ENCODE measurements around the gene GREB1.
"Not testable (repeated sequence)": the region's sequence is repeated elsewhere in the genome, so short reads cannot be mapped to it uniquely, and the experiment has no call there.

Gene GREB1

DNA sequence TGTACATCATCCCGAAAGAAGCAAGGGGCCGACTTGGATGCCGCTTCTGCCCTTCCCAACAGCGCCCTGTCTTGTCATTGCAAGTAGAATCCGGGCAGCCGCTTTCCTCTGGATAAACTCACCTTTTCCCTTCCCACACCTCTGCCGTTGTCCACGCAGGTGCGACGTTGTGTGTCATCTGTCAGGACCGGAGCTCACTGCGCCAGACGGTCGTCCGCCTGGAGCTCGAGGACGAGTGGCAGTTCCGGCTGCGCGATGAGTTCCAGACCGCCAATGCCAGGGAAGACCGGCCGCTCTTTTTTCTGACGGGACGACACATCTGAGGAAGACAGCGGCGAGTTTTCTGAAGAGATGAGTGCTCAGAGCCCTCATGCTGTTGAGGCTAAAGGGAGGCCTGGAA is 106.3 kb downstream of the GREB1 start:
- no peak for DNase-seq

DNA sequence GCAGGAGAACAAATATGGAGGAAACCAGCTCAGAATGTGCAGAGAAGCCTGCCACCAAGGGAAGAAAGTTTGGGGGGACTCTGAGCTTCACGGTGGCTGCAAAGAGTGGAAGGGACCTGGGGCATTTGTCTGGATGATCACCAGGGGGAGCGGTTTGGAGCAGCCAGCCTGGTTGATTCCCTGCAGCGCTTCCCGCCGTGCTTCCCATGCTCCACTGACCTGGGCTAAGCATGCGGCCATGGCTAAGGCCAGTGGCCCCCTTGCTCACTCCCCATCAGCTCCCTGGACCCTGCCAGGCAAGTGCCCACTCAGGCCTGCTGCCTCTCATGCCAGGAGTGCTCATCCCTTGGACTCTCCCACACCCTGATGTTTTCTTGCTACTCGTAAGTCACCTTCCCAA is 109.1 kb downstream of the GREB1 start:
- no peak for DNase-seq

DNA sequence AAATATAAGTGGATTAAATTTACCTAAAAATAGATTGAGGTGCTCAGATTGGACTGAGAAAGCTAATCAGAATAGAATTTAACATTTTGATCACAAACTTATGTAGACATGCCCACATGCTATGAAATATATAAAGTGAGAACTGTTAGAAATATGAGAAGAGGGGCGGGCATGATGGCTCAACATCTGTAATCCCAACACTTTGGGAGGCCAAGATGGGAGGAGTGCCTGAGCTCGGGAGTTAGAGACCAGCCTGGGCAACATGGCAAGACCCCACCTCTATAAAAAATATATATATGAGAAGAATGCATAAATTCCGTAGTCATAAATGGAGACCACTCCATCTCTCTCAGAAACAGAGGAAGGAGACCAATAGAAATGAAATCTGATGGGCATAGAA is 110.4 kb downstream of the GREB1 start:
- no peak for DNase-seq

DNA sequence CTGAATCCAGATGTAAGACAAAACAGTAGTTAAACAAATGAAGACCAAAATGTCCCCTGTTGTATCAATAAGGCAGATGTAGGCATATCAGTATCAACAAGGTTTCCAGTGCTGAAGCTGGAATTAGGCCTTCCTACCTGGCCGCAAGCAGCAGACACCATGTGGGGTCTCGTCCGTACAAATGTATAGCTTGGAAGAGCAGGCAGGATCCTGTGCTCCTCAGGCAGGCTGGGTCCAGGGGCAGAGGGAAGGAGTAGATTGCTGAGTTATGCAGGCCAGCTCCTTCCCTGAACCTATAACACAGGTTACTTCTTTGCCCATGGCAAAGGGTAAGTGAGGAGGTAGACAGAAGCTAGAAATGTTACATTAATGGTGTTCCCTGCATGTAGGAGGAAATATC is 112.7 kb downstream of the GREB1 start:
- DNase-seq: no peak

DNA sequence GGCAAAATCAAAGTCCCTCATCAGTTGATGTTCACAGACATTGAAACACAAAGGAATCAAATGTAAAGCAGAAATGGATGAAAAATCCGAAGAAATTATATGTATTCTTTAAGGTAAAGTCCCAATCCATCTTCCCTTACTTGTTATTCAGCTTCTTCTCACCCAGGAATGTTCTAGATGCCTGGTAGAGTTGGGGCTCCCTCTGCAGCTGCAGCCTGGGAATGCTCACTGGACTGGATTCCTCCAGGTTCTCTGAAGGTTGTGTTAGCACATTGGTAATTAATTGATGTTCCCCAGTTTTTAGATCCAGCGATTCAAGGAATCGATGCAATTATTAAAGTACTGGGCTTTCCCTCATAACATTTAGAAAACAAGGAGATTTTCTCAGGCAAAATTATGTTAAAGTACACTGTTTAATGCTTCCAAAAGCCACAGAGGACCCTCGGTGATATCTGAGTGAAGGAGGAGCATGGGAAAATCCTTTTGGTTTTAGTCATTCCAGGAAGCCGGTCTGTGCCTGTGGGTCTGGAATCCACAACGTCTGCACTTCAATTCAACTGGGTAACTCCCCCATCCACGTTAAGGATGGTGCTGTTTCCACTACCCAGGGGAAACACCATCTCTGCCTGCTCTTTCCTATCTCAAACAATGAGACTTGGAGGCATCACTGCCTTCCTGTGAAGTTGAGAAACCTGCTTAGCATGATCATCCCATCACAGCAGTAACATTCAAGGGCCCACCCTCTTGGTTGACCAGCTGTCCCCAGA is 114.2 kb downstream of the GREB1 start:
- DNase-seq: no peak

DNA sequence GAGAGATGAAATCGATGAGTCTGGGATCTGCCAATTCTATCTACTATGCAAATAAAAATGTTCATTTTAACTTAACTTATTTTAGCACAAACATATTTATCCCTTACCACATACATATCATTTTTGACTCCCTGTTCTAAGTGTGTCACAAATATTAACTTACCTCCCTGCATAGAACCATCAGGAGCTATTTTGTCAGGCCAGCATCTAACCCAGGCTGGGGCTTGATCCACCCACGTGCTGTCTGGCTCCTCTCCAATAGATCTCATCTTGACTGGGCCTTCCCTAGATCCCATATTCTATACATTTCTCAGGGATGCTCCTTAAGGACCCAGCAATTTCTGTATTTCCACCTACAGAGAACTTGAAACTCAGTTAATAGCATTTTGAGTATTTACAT is 115.2 kb downstream of the GREB1 start:
- DNase-seq: no peak

DNA sequence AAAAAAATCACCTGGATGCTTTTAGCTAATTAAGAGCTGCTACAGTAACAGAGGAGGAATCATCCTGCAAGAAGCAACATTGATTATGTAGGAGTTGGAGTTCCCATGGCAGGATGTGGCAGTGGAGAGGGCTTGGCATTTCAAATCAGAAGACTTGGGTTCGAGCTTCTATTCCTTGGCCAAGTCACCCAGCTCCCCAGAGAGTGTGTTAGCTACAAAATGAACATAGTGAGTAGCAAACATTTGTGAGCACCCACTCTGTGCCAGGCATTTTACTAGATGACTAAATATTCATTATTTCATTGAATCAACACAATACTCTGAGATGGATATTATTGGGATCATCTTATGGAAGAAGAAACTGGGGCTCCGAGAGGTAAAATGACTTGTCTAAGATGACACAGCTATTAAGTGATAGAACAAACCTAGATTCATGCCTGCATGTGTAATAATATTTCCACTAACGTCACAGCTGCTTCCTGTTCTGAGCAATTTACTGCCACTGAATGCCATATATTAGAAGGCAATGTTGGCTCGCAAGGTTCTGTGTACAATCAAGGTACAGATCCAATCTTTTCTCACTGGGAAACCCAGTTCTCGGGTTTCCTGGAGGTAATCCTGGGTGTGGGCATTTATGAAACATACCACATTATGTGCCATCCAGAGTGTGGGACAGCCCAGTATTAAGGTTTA is 118.2 kb downstream of the GREB1 start:
- no peak for DNase-seq

DNA sequence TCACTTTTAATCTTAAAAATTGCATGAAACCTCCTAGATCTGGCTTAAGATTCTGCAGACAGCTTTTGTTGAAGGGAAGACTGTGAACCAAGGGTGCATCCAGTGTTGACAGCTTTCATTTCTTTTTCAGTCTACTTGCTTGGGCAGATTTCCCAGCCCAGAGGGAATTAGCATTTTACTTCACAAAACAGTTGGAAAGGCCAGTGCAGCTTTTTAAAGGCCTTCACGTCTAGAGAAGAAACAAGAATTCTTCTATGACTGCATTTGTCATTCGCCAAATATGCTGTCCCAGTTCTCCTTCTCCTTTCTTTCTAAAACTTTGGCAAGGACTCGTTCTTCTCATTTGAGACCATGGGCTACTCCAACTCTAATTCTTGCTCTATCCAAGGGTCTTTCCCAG is 118.7 kb downstream of the GREB1 start:
- no peak for DNase-seq

DNA sequence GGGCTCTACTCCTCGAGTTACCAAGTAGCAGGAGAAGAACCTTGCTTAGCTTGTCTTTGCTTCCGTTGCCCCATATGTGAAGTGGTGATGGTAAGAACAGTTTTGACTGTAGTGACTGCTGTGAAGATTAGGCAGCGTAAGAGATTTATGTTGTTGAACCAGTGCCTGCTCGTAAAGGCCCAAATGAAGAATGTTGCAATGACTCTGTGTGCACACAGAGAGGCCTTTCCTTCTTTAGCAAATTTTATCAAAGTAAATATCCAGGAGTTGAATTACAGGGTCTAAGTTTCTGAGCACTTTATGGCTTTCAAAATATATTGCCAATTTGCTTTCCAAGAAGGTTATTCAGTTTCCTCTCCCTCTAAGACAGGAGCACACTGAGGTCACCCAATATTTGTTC is 121.7 kb downstream of the GREB1 start:
- no peak for DNase-seq

DNA sequence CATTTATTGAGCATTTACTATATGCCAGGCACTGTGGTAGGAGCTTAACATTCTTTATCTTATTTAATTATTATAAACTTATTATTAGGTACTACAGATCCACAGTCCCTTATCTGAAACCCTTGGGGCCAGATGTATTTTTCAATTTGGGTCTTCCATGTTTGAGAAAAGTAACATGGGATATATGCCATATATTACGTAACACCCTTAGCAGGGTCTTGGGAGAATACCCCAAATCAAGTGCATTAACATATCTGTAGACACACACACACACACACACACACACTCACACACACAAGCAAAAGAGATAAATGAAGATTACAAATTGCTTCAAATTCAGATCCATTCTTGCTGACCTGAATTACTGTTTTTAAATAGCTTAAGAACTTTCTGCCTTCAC is 122.4 kb downstream of the GREB1 start:
- DNase-seq: no peak

DNA sequence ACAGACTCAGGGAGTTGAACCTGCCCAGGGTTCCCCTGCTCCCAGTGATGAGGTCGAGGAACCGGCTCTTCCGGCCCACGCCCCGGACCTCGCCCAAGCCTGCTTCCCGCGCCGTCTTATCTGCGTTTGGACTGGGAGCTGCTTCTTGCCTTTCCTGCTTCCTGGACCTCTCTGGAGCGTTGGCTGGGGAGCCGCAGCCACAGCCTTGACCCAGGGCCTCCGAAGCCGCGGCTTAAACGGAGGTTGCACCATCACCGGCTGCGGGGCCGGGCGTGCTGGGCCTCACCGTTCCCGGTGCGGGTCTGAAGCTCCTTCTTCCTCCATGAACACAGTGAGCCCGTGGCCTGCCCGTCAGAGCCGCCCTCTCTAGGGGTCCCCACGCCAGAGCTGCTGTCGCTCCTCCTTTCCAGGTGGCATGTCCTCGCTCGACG is 122.8 kb downstream of the GREB1 start:
- no peak for DNase-seq

DNA sequence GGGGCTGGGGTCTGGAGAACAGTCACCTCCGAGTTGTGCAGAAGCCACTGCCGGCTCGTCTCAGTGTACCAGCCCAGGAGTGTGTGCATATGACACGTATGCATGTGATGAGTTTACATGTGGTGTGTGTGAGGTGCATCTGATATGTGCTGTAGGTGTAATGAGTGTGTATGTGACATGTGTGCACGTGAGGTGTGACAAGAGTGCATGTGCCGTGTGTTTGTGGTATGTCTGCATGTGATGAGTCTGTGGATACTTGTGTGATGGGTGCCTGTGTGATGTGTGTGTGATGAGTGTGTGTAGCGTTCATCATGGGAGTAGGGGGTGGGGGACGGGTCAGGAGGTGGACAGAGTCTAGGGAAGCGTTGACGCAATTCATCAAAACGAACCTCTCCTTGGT is 123.3 kb downstream of the GREB1 start:
- DNase-seq: no peak

DNA sequence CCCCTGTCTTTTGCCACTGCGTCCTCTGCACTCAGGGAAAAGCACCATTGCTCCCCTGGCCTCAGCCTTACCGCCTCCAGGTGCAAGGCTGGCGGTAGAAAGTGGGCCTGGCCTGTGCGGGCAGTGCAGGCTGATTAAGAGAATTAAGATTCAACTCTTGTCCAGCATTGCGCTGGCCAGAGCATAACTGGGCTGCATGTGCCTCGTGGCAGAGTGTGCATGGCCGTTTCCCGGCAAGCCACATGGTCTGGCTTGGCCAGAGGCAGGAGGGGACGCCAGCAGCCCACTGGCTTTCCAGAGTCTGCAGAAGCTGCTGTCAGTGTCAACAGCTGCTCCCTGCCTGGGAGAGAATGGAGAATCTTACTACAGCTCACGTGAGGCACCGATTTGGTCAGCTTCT is 123.8 kb downstream of the GREB1 start:
- DNase-seq: no peak

DNA sequence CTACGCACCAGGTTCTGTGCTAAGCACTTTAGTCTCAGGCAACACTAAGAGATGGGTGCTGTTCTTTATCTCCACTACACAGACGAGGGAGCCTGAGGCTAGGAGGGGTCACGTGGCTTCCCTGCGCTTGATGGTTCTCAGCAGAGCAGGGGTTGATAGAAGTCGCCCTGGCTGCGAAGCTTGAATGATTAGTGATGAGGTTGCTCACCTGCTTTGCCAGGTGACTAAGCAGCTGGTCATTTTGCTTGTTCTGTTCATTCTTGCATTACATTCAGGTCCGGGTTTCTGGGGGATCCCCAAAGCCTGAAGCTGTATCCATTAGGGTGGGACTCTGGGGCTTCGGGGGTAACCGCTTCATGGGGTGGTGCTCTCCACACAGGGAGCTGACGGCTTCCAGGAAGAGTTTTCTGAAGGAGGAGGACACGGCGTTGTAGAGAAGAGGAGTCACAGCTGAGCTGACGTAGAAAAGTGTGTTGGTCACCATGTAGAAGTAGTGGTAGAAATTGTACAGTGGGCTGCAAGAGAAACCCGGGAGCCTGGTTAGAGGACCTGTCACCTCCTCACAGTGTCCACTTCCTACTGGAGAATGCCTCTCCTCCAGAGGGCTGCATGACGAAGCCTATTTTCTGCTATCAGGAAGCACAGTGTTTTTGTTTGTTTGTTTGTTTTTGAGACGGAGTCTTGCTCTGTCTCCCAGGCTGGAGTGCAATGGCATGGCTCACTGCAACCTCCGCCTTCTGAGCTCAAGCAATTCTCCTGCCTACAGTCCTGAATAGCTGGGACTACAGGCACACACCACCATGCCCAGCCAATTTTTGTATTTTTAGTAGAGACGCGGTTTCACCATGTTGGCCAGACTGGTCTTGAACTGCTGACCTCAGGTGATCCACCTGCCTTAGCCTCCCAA is 124.6 kb downstream of the GREB1 start:
- no peak for DNase-seq

DNA sequence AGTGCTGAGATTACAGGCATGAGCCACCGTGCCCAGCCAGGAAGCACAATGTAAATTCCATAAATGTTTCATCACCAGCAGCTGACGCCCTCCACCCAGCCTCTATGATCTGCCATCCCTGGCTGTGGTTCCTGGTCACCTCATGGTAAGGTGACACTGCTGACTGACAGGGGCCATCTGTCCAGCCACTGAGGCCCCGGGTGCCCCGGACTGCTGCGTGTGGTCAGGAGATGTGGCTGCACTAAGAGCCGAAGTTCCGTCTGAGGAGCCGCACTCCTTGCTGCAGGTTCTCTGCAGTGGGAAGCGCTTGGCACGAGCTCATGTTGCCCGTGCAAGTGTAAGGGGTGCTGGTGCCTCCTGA is 125.2 kb downstream of the GREB1 start:
- DNase-seq: no peak

DNA sequence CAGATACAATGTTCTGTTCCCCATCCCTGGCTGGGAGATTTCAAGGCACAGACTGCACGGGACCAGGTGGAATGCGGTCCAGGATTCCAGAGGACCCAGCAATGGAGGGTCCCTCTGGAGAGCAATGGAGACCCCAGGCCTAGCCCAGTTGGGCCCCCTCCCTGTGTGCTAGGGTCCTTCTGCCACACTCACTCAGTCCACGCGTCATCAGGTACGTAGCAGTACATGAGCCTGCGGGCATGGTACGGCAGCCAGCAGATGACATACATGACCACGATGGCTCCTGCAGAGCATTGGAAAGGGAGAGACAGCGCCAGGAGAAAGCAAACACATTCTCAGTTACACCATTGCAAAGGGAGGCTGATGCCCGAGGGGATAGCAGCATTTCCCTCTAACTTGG is 126.0 kb downstream of the GREB1 start:
- no peak for DNase-seq

DNA sequence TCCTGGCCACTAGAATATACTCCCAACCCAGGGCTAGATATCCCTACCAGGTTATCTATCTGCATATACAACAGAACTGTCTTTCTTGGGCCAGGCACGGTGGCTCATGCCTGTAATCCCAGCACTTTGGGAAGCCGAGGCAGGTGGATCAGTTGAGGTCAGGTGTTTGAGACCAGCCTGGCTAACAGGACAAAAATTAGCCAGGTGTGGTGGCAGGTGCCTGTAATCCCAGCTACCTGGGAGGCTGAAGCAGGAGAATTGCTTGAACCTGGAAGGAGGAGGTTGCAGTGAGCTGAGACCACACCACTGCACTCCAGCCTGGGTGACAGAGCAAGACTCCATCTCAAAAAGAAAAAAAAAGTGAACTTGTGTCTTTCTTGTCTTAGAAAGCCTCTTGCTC is 126.6 kb downstream of the GREB1 start:
- DNase-seq: not testable (repeated sequence)

DNA sequence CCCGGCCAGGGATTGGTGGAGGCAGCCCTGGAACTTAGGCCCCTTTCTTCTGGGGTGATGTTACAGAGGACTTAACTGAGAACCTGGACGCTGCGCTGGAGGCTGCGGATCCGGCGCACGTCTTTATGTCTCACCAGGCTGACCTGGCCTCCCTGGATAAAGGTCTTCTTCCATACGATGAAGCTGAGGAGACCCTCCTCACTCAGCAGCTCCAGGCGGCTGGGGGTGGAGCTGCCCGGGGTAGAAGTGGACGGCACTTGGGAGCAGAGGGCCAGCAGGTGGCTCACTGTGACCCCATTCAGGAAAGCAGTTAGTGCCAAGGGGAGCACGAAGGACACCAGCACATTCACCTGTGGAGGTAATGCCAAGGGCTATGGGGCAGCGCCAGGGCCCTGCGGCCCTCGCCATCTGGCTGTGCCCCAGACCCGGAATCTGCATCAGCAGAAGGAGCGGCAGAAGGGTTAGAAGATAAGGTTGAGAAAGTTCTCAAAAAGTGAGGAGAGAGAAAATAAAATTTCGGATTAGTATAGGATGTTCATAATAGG is 128.1 kb downstream of the GREB1 start:
- no peak for DNase-seq

DNA sequence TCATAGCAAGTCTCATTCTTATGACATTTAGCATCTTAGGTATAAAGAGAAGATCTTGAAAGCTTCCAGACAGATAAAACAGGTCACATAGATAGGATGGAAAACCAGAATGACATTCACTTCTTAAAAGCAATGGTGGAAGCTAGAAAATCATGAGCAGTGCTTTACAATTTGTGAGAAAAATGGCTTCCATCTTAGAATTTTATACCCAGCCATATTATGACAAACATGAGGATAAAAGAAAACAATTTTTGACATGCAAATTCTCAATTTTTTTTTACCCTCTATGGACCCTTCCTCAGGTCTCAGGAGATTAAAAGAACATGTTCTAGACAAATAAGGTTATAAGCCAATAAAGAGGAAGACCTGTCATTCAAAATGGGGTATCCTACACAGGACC is 129.0 kb downstream of the GREB1 start:
- no peak for DNase-seq

DNA sequence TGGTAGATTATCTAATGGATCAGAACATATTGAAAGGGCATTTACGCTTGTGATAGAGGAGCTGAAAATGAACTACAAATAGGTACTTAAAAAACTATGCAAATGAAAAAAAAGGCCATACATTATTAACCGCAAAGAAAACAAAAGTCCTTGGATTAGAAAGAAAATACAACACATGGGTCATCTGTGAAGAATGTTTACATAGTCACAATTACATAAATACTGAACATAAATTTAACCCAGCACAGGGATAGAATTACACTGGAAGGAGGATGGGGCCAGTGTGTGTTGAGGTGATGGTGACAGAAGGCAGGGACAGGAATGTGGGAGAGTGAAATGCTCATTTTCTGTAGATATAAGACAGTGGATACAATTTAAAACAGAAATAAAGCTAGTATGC is 129.6 kb downstream of the GREB1 start:
- DNase-seq: no peak

DNA sequence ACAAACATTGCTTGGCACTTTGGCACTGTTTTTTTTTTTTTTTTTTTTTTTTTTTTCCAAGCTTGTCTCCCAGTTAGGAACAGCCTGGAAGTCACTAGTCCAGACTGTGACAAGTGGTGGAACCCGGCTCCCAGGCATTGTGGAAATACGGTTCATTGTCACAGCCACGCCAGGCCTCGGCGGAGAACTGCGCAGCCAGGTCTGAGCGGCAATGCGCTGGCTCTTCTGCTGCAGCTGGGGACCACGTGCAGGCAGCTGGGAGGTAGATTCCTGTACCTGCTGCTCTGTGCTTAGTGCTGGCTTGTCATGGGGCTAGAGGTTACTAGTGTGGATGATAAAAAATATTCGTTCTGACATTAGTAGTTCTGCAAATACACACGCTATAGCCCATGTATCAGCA is 131.2 kb downstream of the GREB1 start:
- DNase-seq: no peak

DNA sequence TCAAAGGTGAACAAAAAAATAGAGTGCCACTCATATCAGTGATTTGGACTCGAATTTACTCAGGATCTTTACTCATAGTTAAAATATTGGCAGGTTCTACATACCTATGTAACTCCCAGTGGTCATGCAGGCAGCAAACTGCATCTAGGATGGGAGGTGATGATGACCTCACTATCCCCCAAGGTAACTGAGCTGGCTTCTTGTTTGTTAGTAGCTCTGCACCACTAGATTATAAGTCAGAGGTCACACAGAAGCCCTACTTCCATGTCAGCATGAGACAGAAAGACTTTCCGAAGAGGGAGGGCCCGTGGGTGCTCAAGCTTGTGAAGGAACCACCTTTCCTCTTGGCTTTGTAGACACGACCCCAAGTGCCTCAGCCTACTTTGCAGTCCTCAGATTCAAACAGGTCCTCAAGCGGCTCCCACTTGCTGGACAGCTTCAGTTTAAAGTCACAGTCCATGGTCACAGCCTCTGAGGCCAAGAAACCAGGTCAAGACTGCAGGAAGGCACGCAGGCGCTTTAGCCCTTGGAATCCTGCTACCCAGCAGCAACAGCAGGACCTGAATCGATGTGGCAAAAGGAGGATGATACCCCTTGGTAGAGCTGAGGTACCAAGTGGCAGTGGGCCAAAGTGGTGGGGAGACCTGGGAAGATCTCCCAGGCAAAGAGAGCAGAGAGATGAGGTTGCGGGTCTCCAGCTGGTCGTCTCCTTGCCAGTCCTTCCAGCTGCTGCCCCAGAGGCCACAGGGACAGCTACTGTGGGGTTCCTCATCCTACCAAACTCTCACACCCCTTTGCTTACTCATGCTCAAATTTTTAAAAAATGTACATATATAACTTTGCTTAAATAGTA is 131.9 kb downstream of the GREB1 start:
- no peak for DNase-seq

DNA sequence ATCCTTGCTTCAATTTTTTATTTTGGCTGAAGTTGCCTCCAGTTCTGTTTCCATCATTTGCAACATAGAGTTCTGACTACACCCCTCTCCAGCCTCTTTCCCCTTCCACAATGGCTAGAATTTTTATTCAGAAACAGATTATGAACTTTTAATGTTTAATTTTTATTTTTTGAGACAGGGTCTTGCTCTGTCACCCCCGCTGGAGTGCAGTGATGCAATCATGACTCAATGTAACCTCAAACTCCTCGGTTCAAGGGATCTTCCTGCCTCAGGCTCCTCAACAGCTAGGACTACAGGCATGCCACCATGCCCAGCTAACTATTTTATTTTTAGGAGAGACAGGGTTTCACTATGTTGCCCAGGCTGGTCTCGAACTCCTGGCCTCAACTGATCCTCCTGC is 133.3 kb downstream of the GREB1 start:
- DNase-seq: no peak

All from SIG-M5 (cell line).